Transverse colon (tissue), 4 donors: Measurements from ENCODE around the gene BMERB1.

Experiments used
- EP300 ChIP-seq: sonication (generic); formaldehyde crosslinking; IDR thresholded peaks from one replicate; pipeline ENCODE4 v1.6.1; 2017; ENCODE audit warnings: antibody characterized with exemption, low read depth
- POLR2A ChIP-seq: fragments of 450-650 bp; IDR thresholded peaks from one replicate; pipeline ENCODE4 v1.6.1; 2016; ENCODE audit warnings: antibody characterized with exemption, mild to moderate bottlenecking, moderate library complexity
- POLR2AphosphoS5 ChIP-seq, 3 donors: sonication (generic); formaldehyde crosslinking; IDR thresholded peaks; one replicate each; pipeline ENCODE4 v1.6.1; 2016; ENCODE audit warnings: antibody characterized with exemption in 3 of 3
- TF ChIP-seq, protein P1 (sequence below), 5 experiments: fragments of 200-600 bp in 3 of 5; fragments of 450-650 bp in 2 of 5; sonication (generic) in 3 of 5; IDR thresholded peaks; 1 replicate in 2 of 5; 2 replicates in 3 of 5; pipeline ENCODE4 v1.5.1; 2016 to 2017; ENCODE audit warnings: antibody characterized with exemption in 5 of 5, inconsistent platforms in 3 of 5, mild to moderate bottlenecking in 2 of 5, moderate library complexity in 1 of 5

DNA sequence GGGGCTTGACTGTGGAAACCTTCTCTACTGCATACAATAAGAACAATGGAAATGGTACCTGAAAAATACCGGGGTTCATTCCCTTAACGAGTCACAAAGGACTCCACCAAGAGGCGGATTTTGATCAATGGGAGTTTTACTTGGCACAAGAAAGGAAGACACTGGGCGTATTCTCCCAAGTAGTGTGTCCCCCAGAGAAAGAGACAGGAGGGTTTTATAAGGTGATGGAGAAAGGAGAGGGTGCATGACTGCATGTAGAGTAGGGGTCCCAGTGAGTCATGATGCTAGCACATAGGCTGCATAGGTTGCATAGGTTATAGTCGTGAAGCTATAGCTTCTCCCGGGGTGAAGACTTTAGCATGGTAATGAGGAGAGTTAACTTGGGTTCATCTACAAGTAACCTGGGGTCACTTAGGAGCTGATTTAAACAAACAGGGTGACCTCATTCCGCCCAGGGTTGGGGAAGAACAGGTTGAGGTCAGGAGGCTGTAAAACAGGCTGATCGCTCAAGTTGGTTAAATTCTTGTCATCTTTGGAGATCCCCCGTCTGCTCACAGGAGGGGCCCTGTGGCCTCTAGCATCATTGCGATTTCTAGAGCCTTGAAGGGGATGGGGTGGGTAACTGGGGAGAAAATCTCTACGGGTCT lies 37.3 kb upstream of the BMERB1 start:
- TF ChIP-seq, protein P1, sequence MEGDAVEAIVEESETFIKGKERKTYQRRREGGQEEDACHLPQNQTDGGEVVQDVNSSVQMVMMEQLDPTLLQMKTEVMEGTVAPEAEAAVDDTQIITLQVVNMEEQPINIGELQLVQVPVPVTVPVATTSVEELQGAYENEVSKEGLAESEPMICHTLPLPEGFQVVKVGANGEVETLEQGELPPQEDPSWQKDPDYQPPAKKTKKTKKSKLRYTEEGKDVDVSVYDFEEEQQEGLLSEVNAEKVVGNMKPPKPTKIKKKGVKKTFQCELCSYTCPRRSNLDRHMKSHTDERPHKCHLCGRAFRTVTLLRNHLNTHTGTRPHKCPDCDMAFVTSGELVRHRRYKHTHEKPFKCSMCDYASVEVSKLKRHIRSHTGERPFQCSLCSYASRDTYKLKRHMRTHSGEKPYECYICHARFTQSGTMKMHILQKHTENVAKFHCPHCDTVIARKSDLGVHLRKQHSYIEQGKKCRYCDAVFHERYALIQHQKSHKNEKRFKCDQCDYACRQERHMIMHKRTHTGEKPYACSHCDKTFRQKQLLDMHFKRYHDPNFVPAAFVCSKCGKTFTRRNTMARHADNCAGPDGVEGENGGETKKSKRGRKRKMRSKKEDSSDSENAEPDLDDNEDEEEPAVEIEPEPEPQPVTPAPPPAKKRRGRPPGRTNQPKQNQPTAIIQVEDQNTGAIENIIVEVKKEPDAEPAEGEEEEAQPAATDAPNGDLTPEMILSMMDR (IDR thresholded peaks at IDR 0.05) = no peak
- TF ChIP-seq POLR2A = no peak
- TF ChIP-seq EP300 = no peak
- no peak for TF ChIP-seq POLR2AphosphoS5 (IDR thresholded peaks at IDR 0.05)
